ENCODE data around the gene SPDL1.

Gene SPDL1

GRCh38 chr5:169583101-169583423 lies 511 bp upstream of the SPDL1 start:
- no peak for TF ChIP-seq CTCF (IDR thresholded peaks at IDR 0.05; ENCODE audit: insufficient read depth, low read depth, low read length, missing control alignments)
- no peak for DNase-seq (ENCODE audit: low read depth)
- H3K4me3 ChIP-seq (ENCODE audit: low read length) = peak overlapping the region; percentile 85

DNA sequence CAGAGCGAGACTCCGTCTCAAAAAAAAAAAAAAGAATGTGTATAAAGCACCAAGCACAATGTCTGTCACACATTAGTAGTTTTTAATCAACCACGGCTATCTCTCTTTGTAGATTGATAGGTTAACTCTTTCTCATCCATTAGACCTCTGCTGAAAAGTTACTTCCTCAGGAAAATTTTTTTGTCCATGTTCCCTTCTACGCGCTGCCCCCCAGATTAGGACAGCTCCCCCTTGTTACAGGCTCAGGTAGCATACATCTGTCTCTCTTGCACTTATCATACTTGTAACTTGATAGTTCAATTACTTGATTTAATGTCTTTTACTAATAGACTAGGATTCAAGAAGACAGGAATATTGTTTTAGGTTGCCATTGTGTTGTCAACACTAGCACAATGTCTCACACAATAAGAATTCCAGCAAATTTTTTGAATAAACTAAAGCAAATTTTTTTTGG lies 1.5 kb downstream of the SPDL1 start:
- no peak for DNase-seq (ENCODE audit: low read depth)
- no peak for TF ChIP-seq CTCF (IDR thresholded peaks at IDR 0.05; ENCODE audit: insufficient read depth, low read depth, low read length, missing control alignments)
- peak overlapping the region; percentile 85 for H3K4me3 ChIP-seq (ENCODE audit: low read length)

- peak; percentile 90 for DNase-seq (ENCODE audit: low read depth)
These were observed 7.0 kb downstream of the SPDL1 start for GRCh38 chr5:169590602-169591001.

DNA sequence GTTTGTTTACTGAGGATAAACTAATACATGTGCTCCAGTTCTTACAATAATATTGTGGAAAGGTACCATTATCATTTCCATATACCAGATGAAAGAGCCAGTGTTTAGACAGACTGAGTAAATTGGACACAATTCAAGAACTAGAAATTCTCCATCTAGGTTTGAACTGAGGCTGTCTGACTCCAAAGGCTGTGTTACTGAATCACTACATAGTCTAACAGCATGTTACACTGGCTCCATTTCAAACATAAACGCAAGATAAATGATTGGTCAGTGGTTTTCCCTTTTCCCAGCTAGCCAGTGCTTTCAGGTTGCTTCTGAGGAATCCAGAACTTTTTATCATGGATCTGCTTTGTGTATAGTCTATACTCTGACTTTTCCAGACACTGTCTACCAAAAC lies 8.1 kb downstream of the SPDL1 start:
- DNase-seq (ENCODE audit: low read depth) = peak; percentile 9
- H3K4me3 ChIP-seq (ENCODE audit: low read length) = no peak overlapping the region
- no peak for TF ChIP-seq CTCF (IDR thresholded peaks at IDR 0.05; ENCODE audit: insufficient read depth, low read depth, low read length, missing control alignments)

More at GRCh38 chr5:169590602-169591001, 7.0 kb downstream of the SPDL1 start:
- TF ChIP-seq CTCF (IDR thresholded peaks at IDR 0.05; ENCODE audit: insufficient read depth, low read depth, low read length, missing control alignments) = no peak
- no peak overlapping the region for H3K4me3 ChIP-seq (ENCODE audit: low read length)

DNA sequence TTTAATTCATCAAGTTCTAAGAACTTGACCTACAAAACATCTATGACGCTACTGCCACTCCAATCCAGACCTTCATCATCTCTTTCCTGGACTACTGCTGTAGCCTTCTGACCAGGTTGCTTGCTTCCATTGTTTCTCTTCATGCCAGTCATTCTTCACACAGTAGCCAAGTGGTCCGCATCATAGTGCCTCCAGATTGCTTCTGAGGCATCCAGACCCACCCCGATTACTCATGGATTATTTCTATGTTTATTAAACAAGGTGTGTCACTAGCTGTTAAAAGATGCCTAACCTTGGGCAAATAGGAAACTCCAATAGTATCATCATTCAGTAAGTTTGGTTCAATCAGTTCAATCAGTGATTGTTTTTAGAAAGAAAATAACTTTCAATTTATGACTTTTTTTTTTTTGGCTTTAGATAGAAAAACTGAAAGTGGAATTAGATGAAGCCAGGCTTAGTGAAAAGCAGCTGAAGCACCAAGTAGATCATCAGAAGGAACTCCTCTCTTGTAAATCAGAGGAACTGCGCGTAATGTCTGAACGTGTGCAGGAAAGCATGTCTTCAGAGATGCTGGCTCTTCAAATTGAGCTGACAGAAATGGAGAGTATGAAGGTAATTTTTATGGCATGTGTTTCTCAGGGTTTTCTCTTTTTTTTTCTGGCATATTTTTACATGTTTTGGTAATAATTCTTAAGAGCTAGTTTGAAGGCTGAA lies 9.5 kb downstream of the SPDL1 start:
- DNase-seq (ENCODE audit: low read depth) = peak; percentile 92
- TF ChIP-seq CTCF (IDR thresholded peaks at IDR 0.05; ENCODE audit: insufficient read depth, low read depth, low read length, missing control alignments) = no peak

GRCh38 chr5:169595172-169595820 lies 11.7 kb downstream of the SPDL1 start:
- no peak for DNase-seq (ENCODE audit: low read depth)
- no peak for TF ChIP-seq CTCF (IDR thresholded peaks at IDR 0.05; ENCODE audit: insufficient read depth, low read depth, low read length, missing control alignments)
- no peak overlapping the region for H3K4me3 ChIP-seq (ENCODE audit: low read length)

More for the DNA sequence above, 9.5 kb downstream of the SPDL1 start:
- H3K4me3 ChIP-seq (ENCODE audit: low read length) = no peak overlapping the region
